ENCODE measurements around the gene LAMA2. TPM values are rescaled to one million over a fixed set of nuclear protein-coding genes. Genes with fewer than 3 reads are reported as not detected.
A peak's percentile ranks its signal among the peaks of the same experiment; 100 is the strongest.

The LAMA2 gene
- total and polyA plus RNA-seq, 8 donors = 3.4 to 110 (median 31.6) TPM

- no peaks in the 10 kb centered on the region for H3K9me3 ChIP-seq
- no peaks in the 10 kb centered on the region for H3K36me3 ChIP-seq
- WGBS, 5 donors = 93 to 98% (median 97%) methylated on average over 1 of the region's 1 CpG
- H3K4me1 ChIP-seq = no peaks in the 10 kb centered on the region
- no peaks in the 10 kb centered on the region for H3K27me3 ChIP-seq
- intact Hi-C loops (cut with DNase I; ENCODE audit: low total_unique reads) = no loop called here
- H3K27ac ChIP-seq = no peak overlapping the region
- no peak for DNase-seq
- no peak for TF ChIP-seq POLR2AphosphoS5 (IDR thresholded peaks at IDR 0.05)
- no peak for TF ChIP-seq POLR2A (IDR thresholded peaks at IDR 0.05)
- TF ChIP-seq, protein P1, sequence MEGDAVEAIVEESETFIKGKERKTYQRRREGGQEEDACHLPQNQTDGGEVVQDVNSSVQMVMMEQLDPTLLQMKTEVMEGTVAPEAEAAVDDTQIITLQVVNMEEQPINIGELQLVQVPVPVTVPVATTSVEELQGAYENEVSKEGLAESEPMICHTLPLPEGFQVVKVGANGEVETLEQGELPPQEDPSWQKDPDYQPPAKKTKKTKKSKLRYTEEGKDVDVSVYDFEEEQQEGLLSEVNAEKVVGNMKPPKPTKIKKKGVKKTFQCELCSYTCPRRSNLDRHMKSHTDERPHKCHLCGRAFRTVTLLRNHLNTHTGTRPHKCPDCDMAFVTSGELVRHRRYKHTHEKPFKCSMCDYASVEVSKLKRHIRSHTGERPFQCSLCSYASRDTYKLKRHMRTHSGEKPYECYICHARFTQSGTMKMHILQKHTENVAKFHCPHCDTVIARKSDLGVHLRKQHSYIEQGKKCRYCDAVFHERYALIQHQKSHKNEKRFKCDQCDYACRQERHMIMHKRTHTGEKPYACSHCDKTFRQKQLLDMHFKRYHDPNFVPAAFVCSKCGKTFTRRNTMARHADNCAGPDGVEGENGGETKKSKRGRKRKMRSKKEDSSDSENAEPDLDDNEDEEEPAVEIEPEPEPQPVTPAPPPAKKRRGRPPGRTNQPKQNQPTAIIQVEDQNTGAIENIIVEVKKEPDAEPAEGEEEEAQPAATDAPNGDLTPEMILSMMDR (IDR thresholded peaks at IDR 0.05) = no peak
- TF ChIP-seq EP300 (IDR thresholded peaks at IDR 0.05) = no peak
- H3K4me3 ChIP-seq = no peak overlapping the region
Observed at GRCh38 chr6:129089357-129089756, 206.4 kb downstream of the LAMA2 start.

GRCh38 chr6:129094147-129094546 lies 211.2 kb downstream of the LAMA2 start:
- no peak overlapping the region for H3K27ac ChIP-seq
- 45 to 54% (median 50%) methylated on average over 3 of the region's 3 CpGs for WGBS, 5 donors

DNA sequence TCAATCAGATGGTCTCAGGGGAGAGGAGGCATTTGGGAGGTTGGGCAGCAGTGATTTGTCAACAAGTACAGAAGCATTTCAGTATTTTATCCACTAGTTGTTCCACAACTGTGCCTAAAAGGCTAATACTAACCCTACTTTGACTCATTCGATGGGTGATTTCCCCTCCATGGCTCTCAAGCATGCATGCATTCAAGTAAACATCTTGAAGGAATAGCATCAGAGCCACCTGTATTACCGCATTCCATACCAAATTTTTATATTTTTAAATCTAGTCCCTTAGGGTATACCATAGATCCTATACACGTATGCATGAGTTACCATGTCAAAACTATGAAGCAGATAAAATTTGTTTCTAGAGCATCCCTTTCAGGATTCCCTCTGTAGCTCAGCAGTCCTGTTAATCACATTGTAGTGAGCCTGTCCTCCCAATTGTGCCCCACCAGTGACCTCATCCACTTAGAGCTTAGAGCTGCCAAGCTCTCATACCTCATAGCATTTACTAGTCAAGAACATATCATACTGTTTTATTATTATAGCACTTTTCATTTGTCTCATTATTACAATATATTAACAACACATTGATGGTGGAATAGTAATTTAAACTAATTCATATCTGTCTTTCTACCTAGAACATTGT lies 213.8 kb downstream of the LAMA2 start:
- Histone ChIP-seq H3K4me3 (no peak overlapping the region), H3K27ac (no peak overlapping the region), H3K36me3 (peaks cover 0 to 9% (median 0%) of the 10 kb centered on the region in 4 donors), H3K4me1 (no peaks in the 10 kb centered on the region), H3K9me3 (no peaks in the 10 kb centered on the region), H3K27me3 (no peaks in the 10 kb centered on the region)
- 81 to 92% (median 91%) methylated on average over 3 of the region's 3 CpGs for WGBS, 5 donors
- no peak for DNase-seq
- intact Hi-C loops (cut with DNase I; ENCODE audit: low total_unique reads) = no loop called here
- TF ChIP-seq, protein P1 (IDR thresholded peaks at IDR 0.05) = no peak
- no peak for TF ChIP-seq POLR2A (IDR thresholded peaks at IDR 0.05)
- TF ChIP-seq EP300 (IDR thresholded peaks at IDR 0.05) = no peak
- no peak for TF ChIP-seq POLR2AphosphoS5 (IDR thresholded peaks at IDR 0.05)

More at GRCh38 chr6:129094147-129094546, 211.2 kb downstream of the LAMA2 start:
- H3K4me3 ChIP-seq = no peak overlapping the region
- no peaks in the 10 kb centered on the region for H3K27me3 ChIP-seq
- intact Hi-C loops (cut with DNase I; ENCODE audit: low total_unique reads) = no loop called here
- DNase-seq = peak in 1 of 2 donors; percentile 7
- TF ChIP-seq POLR2AphosphoS5 (IDR thresholded peaks at IDR 0.05) (no peak), EP300 (IDR thresholded peaks at IDR 0.05) (no peak), POLR2A (IDR thresholded peaks at IDR 0.05) (no peak)
- TF ChIP-seq, protein P1 (IDR thresholded peaks at IDR 0.05) = no peak
- H3K4me1 ChIP-seq = no peaks in the 10 kb centered on the region
- H3K36me3 ChIP-seq = peaks cover 0 to 9% (median 0%) of the 10 kb centered on the region in 4 donors
- no peaks in the 10 kb centered on the region for H3K9me3 ChIP-seq

DNA sequence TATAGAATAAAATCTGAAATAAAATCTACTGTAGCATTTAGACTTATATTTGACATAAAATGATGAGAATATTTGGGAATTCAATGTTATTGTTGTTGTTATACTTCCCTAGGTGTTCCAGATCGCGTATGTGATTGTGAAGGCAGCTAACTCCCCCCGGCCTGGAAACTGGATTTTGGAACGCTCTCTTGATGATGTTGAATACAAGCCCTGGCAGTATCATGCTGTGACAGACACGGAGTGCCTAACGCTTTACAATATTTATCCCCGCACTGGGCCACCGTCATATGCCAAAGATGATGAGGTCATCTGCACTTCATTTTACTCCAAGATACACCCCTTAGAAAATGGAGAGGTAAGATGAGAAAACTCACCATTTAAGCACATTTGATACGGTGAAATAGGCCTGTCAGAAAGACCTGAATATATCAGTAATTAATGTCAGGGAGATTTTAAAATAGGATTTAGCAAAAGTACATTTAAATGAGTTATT lies 215.2 kb downstream of the LAMA2 start:
- intact Hi-C loops (cut with DNase I; ENCODE audit: low total_unique reads) = no loop called here
- no peaks in the 10 kb centered on the region for H3K4me1 ChIP-seq

More for the DNA sequence above, 215.2 kb downstream of the LAMA2 start:
- DNase-seq = no peak
- TF ChIP-seq POLR2A (IDR thresholded peaks at IDR 0.05) (no peak), EP300 (IDR thresholded peaks at IDR 0.05) (no peak), POLR2AphosphoS5 (IDR thresholded peaks at IDR 0.05) (no peak)
- TF ChIP-seq, protein P1 (IDR thresholded peaks at IDR 0.05) = no peak
- no peaks in the 10 kb centered on the region for H3K9me3 ChIP-seq
- H3K4me3 ChIP-seq = no peak overlapping the region
- H3K36me3 ChIP-seq = peaks cover 0 to 9% (median 0%) of the 10 kb centered on the region in 4 donors
- H3K27me3 ChIP-seq = no peaks in the 10 kb centered on the region
- 91 to 92% (median 92%) methylated on average over 9 of the region's 9 CpGs for WGBS, 5 donors
- H3K27ac ChIP-seq = no peak overlapping the region

Data from stomach (tissue), 9 donors.